ENCODE data around the gene ZNF763. TPM values are rescaled to one million over a fixed set of nuclear protein-coding genes. Genes with fewer than 3 reads are reported as not detected.

ZNF763 gene
- polyA plus RNA-seq, 1 experiment, result 3.0 TPM

- CTCF ChIA-PET, result no interaction called here
- no peak for DNase-seq (ENCODE audit: low read depth, low spot score)
- POLR2A ChIA-PET, result no interaction called here
- Histone ChIP-seq H3K4me3 (ENCODE audit: low read depth, low read length) (no peak overlapping the region), H3K9me3 (ENCODE audit: control insufficient read depth, insufficient read depth, low read length) (peaks cover 22% of the 10 kb centered on the region), H3K27me3 (ENCODE audit: control insufficient read depth, insufficient read depth, low read length) (no peaks in the 10 kb centered on the region), H3K27ac (ENCODE audit: low read depth, low read length) (no peak overlapping the region)
- no peak for TF ChIP-seq CTCF (IDR thresholded peaks at IDR 0.05; ENCODE audit: low read depth, low read length)
Measured at GRCh38 chr19:11973019-11973810, 8.4 kb downstream of the ZNF763 start.

DNA sequence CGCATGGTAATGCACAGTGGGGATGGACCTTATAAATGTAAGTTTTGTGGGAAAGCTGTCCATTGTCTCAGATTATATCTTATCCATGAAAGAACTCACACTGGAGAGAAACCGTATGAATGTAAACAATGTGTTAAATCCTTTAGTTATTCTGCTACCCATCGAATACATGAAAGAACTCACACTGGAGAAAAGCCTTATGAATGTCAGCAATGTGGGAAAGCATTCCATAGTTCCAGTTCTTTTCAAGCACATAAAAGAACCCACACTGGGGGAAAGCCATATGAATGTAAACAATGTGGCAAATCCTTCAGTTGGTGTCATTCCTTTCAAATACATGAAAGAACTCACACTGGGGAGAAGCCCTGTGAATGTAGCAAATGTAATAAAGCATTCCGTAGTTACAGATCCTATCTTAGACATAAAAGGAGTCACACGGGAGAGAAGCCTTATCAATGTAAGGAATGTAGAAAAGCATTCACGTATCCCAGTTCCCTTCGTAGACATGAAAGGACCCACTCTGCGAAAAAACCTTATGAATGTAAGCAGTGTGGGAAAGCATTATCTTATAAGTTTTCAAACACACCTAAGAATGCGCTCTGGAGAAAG lies 13.8 kb downstream of the ZNF763 start:
- no peak for DNase-seq (ENCODE audit: low read depth, low spot score)
- CTCF ChIA-PET, result no interaction called here
- POLR2A ChIA-PET, result no interaction called here
- TF ChIP-seq CTCF (IDR thresholded peaks at IDR 0.05; ENCODE audit: low read depth, low read length), result no peak
- Histone ChIP-seq H3K9me3 (ENCODE audit: control insufficient read depth, insufficient read depth, low read length) (peaks cover 52% of the 10 kb centered on the region), H3K27me3 (ENCODE audit: control insufficient read depth, insufficient read depth, low read length) (no peaks in the 10 kb centered on the region), H3K4me3 (ENCODE audit: low read depth, low read length) (no peak overlapping the region), H3K27ac (ENCODE audit: low read depth, low read length) (no peak overlapping the region)

- no peak overlapping the region for H3K27ac ChIP-seq (ENCODE audit: low read depth, low read length)
- peaks cover 58% of the 10 kb centered on the region for H3K9me3 ChIP-seq (ENCODE audit: control insufficient read depth, insufficient read depth, low read length)
- no peaks in the 10 kb centered on the region for H3K27me3 ChIP-seq (ENCODE audit: control insufficient read depth, insufficient read depth, low read length)
- H3K4me3 ChIP-seq (ENCODE audit: low read depth, low read length), result no peak overlapping the region
- CTCF ChIA-PET, result interaction anchor here (0.7 kb wide), 1 partner anchor 280 kb away, joined by 6 read pairs; no protein-coding TSS in a partner anchor
- TF ChIP-seq CTCF (IDR thresholded peaks at IDR 0.05; ENCODE audit: low read depth, low read length), result no peak
- DNase-seq (ENCODE audit: low read depth, low spot score), result no peak
- POLR2A ChIA-PET, result no interaction called here
Measured at GRCh38 chr19:11979527-11979926, 14.7 kb downstream of the ZNF763 start.

GRCh38 chr19:11982526-11982925 lies 17.7 kb downstream of the ZNF763 start:
- CTCF ChIA-PET, result interaction anchor here (1.3 to 1.4 kb wide), 2 partner anchors 19 to 185 kb away, joined by 3 read pairs; no protein-coding TSS in a partner anchor
- no peak for TF ChIP-seq CTCF (IDR thresholded peaks at IDR 0.05; ENCODE audit: low read depth, low read length)
- no peaks in the 10 kb centered on the region for H3K27me3 ChIP-seq (ENCODE audit: control insufficient read depth, insufficient read depth, low read length)
- DNase-seq (ENCODE audit: low read depth, low spot score), result no peak
- H3K27ac ChIP-seq (ENCODE audit: low read depth, low read length), result no peak overlapping the region
- H3K9me3 ChIP-seq (ENCODE audit: control insufficient read depth, insufficient read depth, low read length), result peaks cover 49% of the 10 kb centered on the region
- no peak overlapping the region for H3K4me3 ChIP-seq (ENCODE audit: low read depth, low read length)
- POLR2A ChIA-PET, result no interaction called here

- no peak overlapping the region for H3K4me3 ChIP-seq (ENCODE audit: low read depth, low read length)
- POLR2A ChIA-PET, result interaction anchor here (0.6 to 0.7 kb wide), 2 partner anchors 9 to 161 kb away, joined by 8 to 9 read pairs; no protein-coding TSS in a partner anchor
- TF ChIP-seq CTCF (IDR thresholded peaks at IDR 0.05; ENCODE audit: low read depth, low read length), result 0 out of 2 replicates have a peak, but pooled peaks have one; percentile 19
- H3K27ac ChIP-seq (ENCODE audit: low read depth, low read length), result no peak overlapping the region
- peaks cover 41% of the 10 kb centered on the region for H3K9me3 ChIP-seq (ENCODE audit: control insufficient read depth, insufficient read depth, low read length)
- CTCF ChIA-PET, result interaction anchor here (0.7 to 2.2 kb wide), 3 partner anchors 8 to 61 kb away, joined by 3 to 12 read pairs (median 3); no protein-coding TSS in a partner anchor
- H3K27me3 ChIP-seq (ENCODE audit: control insufficient read depth, insufficient read depth, low read length), result no peaks in the 10 kb centered on the region
- no peak for DNase-seq (ENCODE audit: low read depth, low spot score)
Measured at GRCh38 chr19:11984986-11985385, 20.1 kb downstream of the ZNF763 start.
